SK-N-SH treated with all-trans-retinoic acid at 6 μM for 48 hours (cell line): Measurements from ENCODE around the gene KCNH5.

Experiments
- ARNTL ChIP-seq: fragments of 450-650 bp; formaldehyde crosslinking; IDR thresholded peaks from 2 replicates; pipeline ENCODE4 v1.5.0; 2020; ENCODE audit warnings: low read depth, mild to moderate bottlenecking, moderate library complexity, borderline replicate concordance
- RARB ChIP-seq: fragments of 250-450 bp; sonication (Bioruptor Pico); IDR thresholded peaks from 2 replicates; pipeline ENCODE4 v1.8.0; 2021; ENCODE audit warnings: mild to moderate bottlenecking, moderate library complexity
- ZNF70 ChIP-seq: fragments of 450-650 bp; formaldehyde crosslinking; IDR thresholded peaks from 2 replicates; pipeline ENCODE4 v1.5.0; 2020; ENCODE audit warnings: mild to moderate bottlenecking, moderate library complexity

DNA sequence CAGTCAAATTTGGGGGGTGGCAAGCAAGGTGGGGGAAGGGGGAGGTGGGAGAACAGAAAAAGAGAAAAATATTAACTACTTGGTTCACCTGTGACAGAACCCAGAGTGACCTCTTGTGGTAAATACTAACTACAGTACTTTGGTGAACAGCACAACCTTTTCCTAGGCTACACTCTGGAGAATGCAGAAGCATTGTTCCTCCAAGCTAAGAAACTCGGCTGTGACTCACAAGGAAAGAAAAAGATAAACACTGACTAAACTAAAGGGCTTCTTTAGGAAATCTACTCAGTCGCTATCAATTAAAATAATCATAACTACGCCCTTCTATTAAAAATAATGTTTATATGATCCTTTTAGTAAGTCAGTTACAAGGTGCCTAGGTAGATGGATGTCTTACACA is 5.4 kb downstream of the KCNH5 start:
- TF ChIP-seq RARB (no peak), ZNF70 (CRISPR knock-in tag) (no peak), ARNTL (CRISPR knock-in tag) (no peak)
